GM19240 (cell line): ENCODE data around the gene DUSP3.

Experiments used
- DNase-seq: peaks from one replicate; pipeline ENCODE4 v3.0.0; 2011; ENCODE audit warnings: low spot score; ENCODE audit not compliant: insufficient read length

Gene DUSP3

GRCh38 chr17:43778337-43779144, at the start of gene DUSP3:
TSS of gene DUSP3 (minus strand) at chr17:43778977. CDS start at chr17:43778924, 53 bp downstream.
- peak; percentile 84 for DNase-seq

DNA sequence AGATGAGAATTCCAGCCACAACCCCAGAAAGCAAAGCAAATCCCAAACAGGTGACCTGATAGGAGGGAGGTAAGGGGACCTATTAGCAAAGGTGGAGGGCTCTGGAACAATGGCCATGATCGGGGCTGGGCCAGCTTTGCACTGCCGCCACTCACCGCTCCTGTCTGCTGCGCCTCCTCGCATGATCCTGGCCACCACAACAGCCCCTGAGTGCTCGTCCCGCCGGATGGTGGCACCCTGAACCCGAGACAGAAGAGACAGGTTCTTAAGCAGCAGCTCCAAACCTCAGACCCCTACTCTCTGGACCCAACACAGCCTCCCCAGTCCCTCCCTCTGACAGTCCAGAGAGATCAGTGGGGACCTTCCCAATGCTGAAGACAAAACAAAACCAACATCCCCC, 48.8 kb upstream of the DUSP3 start:
- DNase-seq = no peak

GRCh38 chr17:43826206-43826605, 47.4 kb upstream of the DUSP3 start:
- DNase-seq = no peak

DNA sequence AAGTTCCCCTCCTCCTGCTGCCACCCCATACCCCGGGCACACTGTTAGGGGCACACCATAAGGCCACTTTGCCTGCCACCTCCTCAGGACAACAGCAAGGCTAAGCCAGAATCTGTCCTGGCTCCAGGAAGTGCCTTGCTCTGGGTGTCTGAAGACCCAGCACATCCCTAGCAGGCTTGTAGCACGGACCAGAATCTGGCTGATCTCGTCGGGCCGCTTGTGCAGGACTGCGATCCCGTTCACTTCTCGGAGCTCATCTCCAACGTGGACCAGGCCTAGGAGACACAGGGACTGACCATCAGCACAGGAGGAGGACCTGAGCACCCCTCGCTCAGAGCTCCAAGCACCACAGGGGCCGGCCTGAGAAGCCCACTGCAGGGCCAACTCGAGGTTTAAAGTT, 46.8 kb upstream of the DUSP3 start:
- no peak for DNase-seq

GRCh38 chr17:43823350-43824084, 44.7 kb upstream of the DUSP3 start:
- no peak for DNase-seq

DNA sequence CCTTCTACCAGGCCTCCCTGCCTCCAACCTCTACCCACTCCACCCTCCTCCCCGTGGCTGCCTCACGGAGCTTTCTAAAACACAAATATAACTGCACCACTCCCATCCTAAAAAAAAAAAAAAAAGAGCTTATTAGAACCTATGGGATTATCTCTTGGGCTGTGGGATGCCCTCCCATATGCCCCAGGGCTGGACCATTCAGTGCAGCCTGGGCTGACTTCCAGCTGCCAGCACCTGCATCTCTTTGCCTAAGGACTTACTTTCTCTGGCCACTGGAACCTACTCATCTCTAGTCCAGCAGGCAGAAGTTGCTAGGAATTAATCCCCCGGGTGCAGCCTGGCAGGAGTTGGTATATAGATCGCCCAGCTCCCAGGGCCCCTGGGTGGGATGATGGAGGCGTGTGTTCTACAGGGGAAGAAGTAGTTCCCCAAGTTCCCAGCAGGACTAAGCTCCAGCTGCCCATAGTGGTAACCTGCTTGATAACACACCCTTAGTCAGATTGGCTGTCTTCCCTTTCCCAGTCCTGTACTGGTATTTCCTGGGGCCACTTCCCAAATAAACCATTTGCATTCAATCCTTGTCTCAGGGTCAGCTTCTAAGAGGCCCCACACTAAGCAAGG, 43.9 kb upstream of the DUSP3 start:
- no peak for DNase-seq

DNA sequence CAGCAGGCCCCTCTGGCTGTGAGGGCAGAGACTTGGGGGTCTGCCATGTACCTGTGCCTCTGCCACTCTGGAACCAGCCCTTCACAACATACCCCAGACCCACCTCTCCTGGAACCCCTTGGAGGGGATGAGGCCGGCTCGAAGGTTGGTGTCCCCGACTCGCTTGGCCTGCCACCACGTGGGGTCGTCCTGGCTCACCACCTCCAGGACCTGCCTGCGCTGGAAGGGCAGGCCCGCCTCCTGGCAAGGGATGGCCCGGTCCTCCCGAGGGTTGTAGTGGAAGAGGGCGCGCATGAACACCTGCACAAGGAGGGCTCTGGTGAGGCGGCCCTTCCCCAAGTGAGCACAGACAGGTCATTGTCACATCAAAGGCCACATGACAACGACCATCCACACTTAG, 42.0 kb upstream of the DUSP3 start:
- no peak for DNase-seq

GRCh38 chr17:43818966-43819365, 40.2 kb upstream of the DUSP3 start:
- no peak for DNase-seq

GRCh38 chr17:43817826-43818225, 39.0 kb upstream of the DUSP3 start:
- DNase-seq = no peak

GRCh38 chr17:43816336-43817320, 37.9 kb upstream of the DUSP3 start:
- DNase-seq = no peak

DNA sequence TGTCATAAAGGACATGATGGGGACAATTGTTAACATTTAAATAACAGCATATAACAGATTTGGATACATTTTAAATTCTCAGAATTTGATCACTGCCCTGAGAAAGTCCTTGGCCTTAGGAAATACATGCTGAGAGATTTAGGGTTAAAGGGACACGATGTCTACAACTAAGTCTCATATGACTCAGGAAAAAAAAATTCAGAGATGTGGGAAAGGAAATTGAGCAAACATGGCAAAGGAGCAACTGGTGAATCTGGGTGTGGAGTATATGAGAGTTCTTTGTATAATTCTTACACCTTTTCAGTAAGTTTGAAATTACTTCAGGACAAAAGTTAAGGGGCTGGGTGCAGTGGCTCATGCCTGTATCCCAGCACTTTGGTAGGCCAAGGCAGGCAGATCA, 35.9 kb upstream of the DUSP3 start:
- no peak for DNase-seq

DNA sequence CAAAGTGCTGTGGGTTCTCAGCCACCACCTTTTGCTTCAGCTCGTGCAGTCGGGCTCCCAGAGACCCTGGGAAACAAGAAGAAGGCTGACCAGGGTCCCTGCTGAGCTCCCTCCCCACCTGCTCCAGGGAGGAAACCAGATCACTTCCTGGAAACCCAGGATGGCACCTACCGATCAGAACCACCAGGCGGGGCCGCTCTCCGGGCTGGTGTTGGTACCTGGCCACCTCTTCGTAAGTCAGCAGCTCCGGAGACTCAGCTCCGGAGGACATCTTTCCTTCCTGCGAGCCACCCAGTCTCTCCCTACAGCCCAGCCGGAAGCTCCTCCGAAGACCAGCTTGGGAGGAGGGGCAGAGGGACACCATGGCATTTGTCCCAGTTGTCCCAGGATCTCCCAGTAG, 35.2 kb upstream of the DUSP3 start:
- DNase-seq = no peak

DNA sequence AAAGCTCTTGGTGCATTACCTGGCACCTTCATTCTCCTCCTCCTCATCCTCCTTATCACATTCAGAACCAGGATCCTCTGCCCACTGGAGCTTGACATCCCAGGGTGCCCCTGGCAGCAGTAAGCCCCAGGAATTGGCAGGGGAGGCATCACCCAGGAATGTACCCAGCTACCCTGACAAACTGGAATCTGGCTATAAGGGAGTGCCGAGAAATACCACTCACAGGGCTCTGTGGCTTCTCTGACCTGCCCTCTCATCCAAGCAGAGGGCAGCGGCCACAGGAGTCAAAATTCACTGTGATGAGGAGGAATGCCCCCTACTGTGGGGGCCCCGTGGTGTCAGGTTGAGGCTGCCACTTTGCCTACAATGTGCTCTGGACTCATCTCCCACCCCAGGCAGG, 34.6 kb upstream of the DUSP3 start:
- no peak for DNase-seq

DNA sequence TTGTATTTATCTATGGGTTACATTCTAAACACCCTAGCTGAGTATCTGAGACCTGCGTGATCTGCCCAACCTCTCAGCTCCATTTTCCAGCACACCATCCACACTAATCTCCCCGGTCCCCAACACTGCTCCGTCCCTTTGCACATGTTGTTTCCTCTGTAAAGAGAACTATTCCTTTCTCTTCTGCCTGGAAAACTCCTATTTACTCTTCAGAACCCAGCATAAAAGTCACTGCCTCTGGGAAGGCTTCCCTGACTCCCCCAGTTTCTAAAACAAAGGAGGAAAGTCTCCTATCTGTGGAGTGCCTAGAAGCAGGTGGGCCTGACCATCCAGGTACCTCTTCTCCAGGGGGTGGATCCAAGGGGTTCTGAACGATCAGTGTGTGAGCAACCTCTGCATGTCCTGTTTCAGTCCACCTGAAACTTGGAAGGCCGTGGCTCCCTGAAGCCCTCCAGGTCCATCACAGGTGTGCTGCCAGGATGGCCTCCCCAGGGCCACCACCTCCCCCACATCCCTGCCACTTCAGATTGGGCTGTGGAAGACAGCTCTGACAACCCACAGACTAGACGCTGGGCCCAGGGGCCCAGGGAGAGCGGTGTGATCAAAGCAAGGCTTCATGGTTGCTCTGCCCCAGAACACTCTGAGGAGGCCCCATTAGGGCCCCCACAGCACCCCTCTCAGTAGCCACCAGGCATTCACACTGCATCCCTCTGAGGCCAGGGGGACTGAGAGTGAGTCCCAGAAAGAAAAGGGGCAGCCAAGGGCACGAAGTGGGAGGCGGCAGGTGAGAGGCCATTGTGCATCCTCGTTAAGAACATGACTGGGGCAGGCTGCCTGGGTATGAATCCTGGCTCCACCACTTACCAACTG, 33.9 kb upstream of the DUSP3 start:
- no peak for DNase-seq

DNA sequence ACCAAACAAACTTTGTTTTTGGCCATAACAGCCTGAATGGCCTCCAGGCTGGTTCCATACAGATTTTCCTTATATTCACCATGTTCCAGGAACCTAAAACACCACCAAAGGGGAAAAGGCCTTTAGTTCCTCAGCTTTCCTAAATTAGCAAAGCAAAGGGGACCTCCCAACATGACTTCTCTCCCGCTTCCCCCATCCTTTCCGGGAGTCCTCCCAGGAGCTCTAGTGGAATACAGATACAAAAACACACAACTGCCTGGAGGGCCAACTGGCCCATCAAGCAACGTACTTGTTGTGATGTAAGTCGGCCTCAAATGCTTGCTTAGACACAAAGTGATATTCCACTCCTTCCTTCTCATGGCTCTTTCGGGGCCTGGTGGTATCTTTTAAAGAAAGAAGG, 32.0 kb upstream of the DUSP3 start:
- no peak for DNase-seq

- DNase-seq = no peak
Measured at GRCh38 chr17:43810226-43810715, 31.5 kb upstream of the DUSP3 start.

DNA sequence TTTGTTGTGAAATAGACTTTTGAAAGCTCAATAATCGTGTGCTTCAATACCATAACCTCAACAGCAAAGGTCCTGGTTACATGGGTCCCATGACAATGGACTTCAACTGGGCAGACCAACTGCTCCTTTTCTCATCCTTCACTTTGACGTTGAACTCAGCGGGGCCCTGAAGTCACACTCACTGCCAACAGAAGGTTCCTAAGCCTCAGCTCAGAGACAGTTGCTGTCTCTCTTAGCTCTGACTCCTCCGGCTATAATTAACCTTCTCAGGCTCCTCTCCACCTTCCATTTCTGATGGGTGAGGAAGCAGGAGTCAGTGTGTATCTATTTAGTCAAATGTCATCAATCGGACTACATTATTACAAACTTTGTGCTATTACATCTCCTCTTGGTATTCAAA, 30.3 kb upstream of the DUSP3 start:
- DNase-seq = no peak

GRCh38 chr17:43808076-43808475, 29.3 kb upstream of the DUSP3 start:
- DNase-seq = no peak

DNA sequence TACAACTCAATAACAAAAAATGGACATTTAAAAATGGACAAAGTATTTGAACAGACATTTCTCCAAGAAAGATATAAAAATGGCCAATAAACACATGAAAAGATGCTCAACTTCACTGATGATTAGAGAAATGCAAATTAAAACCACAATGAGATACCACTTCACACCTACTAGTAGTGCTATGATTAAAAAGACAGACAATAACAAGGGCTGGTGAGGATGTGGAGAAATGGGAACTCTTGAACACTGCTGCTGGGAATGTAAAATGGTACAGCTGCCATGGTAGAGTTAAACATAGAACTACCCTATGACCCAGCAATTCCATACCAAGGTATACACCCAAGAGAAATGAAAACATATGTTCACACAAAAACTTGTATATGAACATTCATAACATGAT, 26.3 kb upstream of the DUSP3 start:
- DNase-seq = no peak

DNA sequence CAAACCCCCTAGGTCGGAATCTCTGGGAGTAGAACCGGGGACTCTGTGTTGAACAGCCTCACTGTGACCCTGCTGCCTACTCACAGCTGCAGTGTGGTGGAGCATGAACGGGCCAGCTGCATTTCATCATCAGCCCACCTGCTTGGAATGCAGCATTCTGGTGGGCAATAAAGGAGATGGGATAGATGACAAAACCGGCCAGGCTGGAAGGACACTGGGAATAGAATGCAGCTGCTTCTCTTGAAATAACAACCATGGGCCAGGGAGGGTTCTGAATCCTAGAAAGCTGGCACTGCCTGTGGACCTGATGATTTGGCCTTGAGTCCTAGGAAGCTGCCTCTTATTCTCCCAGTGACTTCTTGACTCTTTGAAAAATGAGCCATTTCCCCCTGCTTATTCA, 25.0 kb upstream of the DUSP3 start:
- no peak for DNase-seq
